Stimulated activated CD4-positive, alpha-beta T cell treated with anti-CD3 and anti-CD28 coated beads, Interleukin-2, amount 100 ng/mL, for 24 hours (primary cell): ENCODE measurements around the gene CEP68.
"Not testable (repeated sequence)": the region's sequence is repeated elsewhere in the genome, so short reads cannot be mapped to it uniquely, and the experiment has no call there.

Source experiments
- DNase-seq, 2 donors: peaks; one replicate each; pipeline ENCODE4 v3.0.0-alpha.2; 2020

The CEP68 gene

GRCh38 chr2:65032019-65032975, 23.9 kb upstream of the CEP68 start:
- DNase-seq, result no peak

GRCh38 chr2:65033178-65033577, 23.0 kb upstream of the CEP68 start:
- no peak for DNase-seq

- not testable (repeated sequence) for DNase-seq
Observed at GRCh38 chr2:65033667-65034066, 22.5 kb upstream of the CEP68 start.

- no peak for DNase-seq
Observed at GRCh38 chr2:65035351-65035943, 20.8 kb upstream of the CEP68 start.

- no peak for DNase-seq
Observed at GRCh38 chr2:65037178-65037577, 19.0 kb upstream of the CEP68 start.

- no peak for DNase-seq
Observed at GRCh38 chr2:65039640-65040039, 16.6 kb upstream of the CEP68 start.

- DNase-seq, result peak; percentile 77 to 81
Observed at GRCh38 chr2:65040400-65041261, 15.6 kb upstream of the CEP68 start.

GRCh38 chr2:65043001-65043400, 13.2 kb upstream of the CEP68 start:
- no peak for DNase-seq

GRCh38 chr2:65044097-65044735, 12.0 kb upstream of the CEP68 start:
- no peak for DNase-seq

- no peak for DNase-seq
Observed at GRCh38 chr2:65045651-65046050, 10.6 kb upstream of the CEP68 start.

- DNase-seq, result no peak
Observed at GRCh38 chr2:65046633-65047407, 9.4 kb upstream of the CEP68 start.

- DNase-seq, result no peak
Observed at GRCh38 chr2:65049010-65049639, 7.1 kb upstream of the CEP68 start.

GRCh38 chr2:65050931-65051330, 5.3 kb upstream of the CEP68 start:
- DNase-seq, result no peak

GRCh38 chr2:65053199-65053598, 3.0 kb upstream of the CEP68 start:
- no peak for DNase-seq

- no peak for DNase-seq
Observed at GRCh38 chr2:65054749-65055421, 1.3 kb upstream of the CEP68 start.

GRCh38 chr2:65055422-65056214, 598 bp upstream of the CEP68 start:
- peak; percentile 66 to 69 for DNase-seq

- DNase-seq, result no peak
Observed at GRCh38 chr2:65057054-65057375, 799 bp downstream of the CEP68 start.

GRCh38 chr2:65057391-65058052, 1.3 kb downstream of the CEP68 start:
- peak; percentile 36 to 56 for DNase-seq

- no peak for DNase-seq
Observed at GRCh38 chr2:65059071-65059470, 2.9 kb downstream of the CEP68 start.
